Measurements from ENCODE around the gene TMEM87B.

GRCh38 chr2:112007493-112007892 is 47.6 kb upstream of the TMEM87B start:
- TF ChIP-seq CTCF (conservative IDR thresholded peaks at IDR 0.05; ENCODE audit: low read length): no peak
- TF ChIP-seq EZH2phosphoT487 (IDR thresholded peaks at IDR 0.05; ENCODE audit: borderline replicate concordance, low read depth, low read length): no peak

All from OCI-LY7 (cell line).